ENCODE results near the gene AKIRIN1.

DNA sequence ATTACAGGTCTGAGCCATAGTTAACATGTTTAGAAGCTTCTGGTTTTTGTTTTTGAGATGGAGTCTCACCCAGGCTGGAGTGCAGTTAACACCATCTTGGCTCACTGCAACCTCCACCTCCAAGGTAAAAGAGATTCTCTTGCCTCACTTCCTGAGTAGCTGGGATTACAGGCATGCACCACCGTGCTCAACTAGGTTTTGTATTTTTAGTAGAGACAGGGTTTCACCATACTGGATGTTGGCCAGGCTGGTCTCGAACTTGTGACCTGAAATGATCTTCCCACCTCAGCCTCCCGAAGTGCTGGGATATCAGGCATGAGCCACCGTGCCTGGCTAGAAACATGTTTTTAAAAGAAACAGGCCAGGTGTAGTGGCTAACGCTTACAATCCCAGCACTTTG is 45.6 kb downstream of the AKIRIN1 start:
- TF ChIP-seq, protein P1, sequence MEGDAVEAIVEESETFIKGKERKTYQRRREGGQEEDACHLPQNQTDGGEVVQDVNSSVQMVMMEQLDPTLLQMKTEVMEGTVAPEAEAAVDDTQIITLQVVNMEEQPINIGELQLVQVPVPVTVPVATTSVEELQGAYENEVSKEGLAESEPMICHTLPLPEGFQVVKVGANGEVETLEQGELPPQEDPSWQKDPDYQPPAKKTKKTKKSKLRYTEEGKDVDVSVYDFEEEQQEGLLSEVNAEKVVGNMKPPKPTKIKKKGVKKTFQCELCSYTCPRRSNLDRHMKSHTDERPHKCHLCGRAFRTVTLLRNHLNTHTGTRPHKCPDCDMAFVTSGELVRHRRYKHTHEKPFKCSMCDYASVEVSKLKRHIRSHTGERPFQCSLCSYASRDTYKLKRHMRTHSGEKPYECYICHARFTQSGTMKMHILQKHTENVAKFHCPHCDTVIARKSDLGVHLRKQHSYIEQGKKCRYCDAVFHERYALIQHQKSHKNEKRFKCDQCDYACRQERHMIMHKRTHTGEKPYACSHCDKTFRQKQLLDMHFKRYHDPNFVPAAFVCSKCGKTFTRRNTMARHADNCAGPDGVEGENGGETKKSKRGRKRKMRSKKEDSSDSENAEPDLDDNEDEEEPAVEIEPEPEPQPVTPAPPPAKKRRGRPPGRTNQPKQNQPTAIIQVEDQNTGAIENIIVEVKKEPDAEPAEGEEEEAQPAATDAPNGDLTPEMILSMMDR (IDR thresholded peaks at IDR 0.05) = no peak
- TF ChIP-seq POLR2A (IDR thresholded peaks at IDR 0.05) = no peak
